GM19035 (cell line): ENCODE measurements around the gene CYP26B1.

Source experiments
- ATAC-seq: cut with Tn5 transposase; IDR thresholded peaks from one replicate; pipeline ENCODE4 v1.9.1; 2021; ENCODE audit not compliant: unreplicated experiment

CYP26B1 gene

GRCh38 chr2:72147303-72147971, at the start of gene CYP26B1:
CYP26B1 (minus strand) TSS chr2:72147862; CDS start chr2:72147834, 28 bp downstream.
- no peak for ATAC-seq

GRCh38 chr2:72193723-72194122, 46.1 kb upstream of the CYP26B1 start:
- ATAC-seq: no peak

GRCh38 chr2:72191441-72191840, 43.8 kb upstream of the CYP26B1 start:
- no peak for ATAC-seq

- no peak for ATAC-seq
These were observed 37.5 kb upstream of the CYP26B1 start for GRCh38 chr2:72185206-72185605.

- ATAC-seq: no peak
These were observed 35.8 kb upstream of the CYP26B1 start for GRCh38 chr2:72183466-72183865.

GRCh38 chr2:72183016-72183415, 35.4 kb upstream of the CYP26B1 start:
- no peak for ATAC-seq

- no peak for ATAC-seq
These were observed 34.9 kb upstream of the CYP26B1 start for GRCh38 chr2:72182547-72182946.

- no peak for ATAC-seq
These were observed 34.0 kb upstream of the CYP26B1 start for GRCh38 chr2:72181616-72182015.

- ATAC-seq: no peak
These were observed 32.7 kb upstream of the CYP26B1 start for GRCh38 chr2:72180351-72180750.

GRCh38 chr2:72178551-72178950, 30.9 kb upstream of the CYP26B1 start:
- ATAC-seq: no peak

- ATAC-seq: no peak
These were observed 28.6 kb upstream of the CYP26B1 start for GRCh38 chr2:72176281-72176680.

- no peak for ATAC-seq
These were observed 28.0 kb upstream of the CYP26B1 start for GRCh38 chr2:72175636-72176035.

- ATAC-seq: no peak
These were observed 26.1 kb upstream of the CYP26B1 start for GRCh38 chr2:72173640-72174321.

GRCh38 chr2:72172478-72172877, 24.8 kb upstream of the CYP26B1 start:
- no peak for ATAC-seq

- no peak for ATAC-seq
These were observed 18.6 kb upstream of the CYP26B1 start for GRCh38 chr2:72166279-72166678.

GRCh38 chr2:72165792-72166191, 18.1 kb upstream of the CYP26B1 start:
- no peak for ATAC-seq

GRCh38 chr2:72162574-72162973, 14.9 kb upstream of the CYP26B1 start:
- no peak for ATAC-seq

- ATAC-seq: no peak
These were observed 11.7 kb upstream of the CYP26B1 start for GRCh38 chr2:72159211-72159993.

GRCh38 chr2:72157871-72158771, 10.5 kb upstream of the CYP26B1 start:
- ATAC-seq: no peak

- no peak for ATAC-seq
These were observed 9.2 kb upstream of the CYP26B1 start for GRCh38 chr2:72156872-72157271.

GRCh38 chr2:72155737-72156136, 8.1 kb upstream of the CYP26B1 start:
- no peak for ATAC-seq
